Fibroblast of mammary gland (primary cell): ENCODE results near the gene PIGR.

Experiments
- DNase-seq: peaks from one replicate; pipeline ENCODE4 v3.0.0-alpha.2; 2010; ENCODE audit warnings: low read depth
- H3K4me3 ChIP-seq: 2 replicates; pipeline ENCODE4 v1.5.1; 2011; ENCODE audit warnings: low read depth, mild to moderate bottlenecking, low read length, moderate library complexity; ENCODE audit not compliant: control insufficient read depth
- TF ChIP-seq, protein P1 (sequence below): conservative IDR thresholded peaks from 2 replicates; pipeline ENCODE4 v1.5.1; 2011; ENCODE audit warnings: low read depth, low read length, inconsistent platforms; ENCODE audit not compliant: control insufficient read depth, insufficient read depth

The PIGR gene

GRCh38 chr1:206949641-206950040 lies 3.4 kb upstream of the PIGR start:
- no peak overlapping the region for H3K4me3 ChIP-seq
- TF ChIP-seq, protein P1, sequence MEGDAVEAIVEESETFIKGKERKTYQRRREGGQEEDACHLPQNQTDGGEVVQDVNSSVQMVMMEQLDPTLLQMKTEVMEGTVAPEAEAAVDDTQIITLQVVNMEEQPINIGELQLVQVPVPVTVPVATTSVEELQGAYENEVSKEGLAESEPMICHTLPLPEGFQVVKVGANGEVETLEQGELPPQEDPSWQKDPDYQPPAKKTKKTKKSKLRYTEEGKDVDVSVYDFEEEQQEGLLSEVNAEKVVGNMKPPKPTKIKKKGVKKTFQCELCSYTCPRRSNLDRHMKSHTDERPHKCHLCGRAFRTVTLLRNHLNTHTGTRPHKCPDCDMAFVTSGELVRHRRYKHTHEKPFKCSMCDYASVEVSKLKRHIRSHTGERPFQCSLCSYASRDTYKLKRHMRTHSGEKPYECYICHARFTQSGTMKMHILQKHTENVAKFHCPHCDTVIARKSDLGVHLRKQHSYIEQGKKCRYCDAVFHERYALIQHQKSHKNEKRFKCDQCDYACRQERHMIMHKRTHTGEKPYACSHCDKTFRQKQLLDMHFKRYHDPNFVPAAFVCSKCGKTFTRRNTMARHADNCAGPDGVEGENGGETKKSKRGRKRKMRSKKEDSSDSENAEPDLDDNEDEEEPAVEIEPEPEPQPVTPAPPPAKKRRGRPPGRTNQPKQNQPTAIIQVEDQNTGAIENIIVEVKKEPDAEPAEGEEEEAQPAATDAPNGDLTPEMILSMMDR, result no peak
- DNase-seq, result no peak

DNA sequence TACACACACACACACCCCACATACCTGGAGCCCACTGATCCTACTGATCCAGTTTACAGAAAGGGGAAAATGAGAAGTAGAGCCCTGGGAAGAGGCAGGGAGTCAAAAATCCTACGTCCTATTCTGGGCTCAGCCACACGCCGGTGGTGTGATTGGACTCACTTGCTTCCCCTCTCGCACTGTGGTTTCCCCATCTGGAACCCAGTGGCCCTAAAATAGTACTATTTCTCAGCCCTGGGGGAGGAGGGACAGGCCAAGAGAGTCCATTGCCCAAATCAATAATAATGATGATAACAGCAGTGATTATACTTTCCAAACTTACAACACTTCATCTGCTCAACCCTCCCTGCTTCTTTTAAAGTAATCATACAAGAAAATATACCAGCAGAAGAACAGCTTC lies 2.9 kb upstream of the PIGR start:
- DNase-seq, result no peak
- H3K4me3 ChIP-seq, result no peak overlapping the region
- TF ChIP-seq, protein P1, result no peak

GRCh38 chr1:206947255-206947654 lies 989 bp upstream of the PIGR start:
- no peak for DNase-seq
- H3K4me3 ChIP-seq, result no peak overlapping the region
- TF ChIP-seq, protein P1, result no peak

DNA sequence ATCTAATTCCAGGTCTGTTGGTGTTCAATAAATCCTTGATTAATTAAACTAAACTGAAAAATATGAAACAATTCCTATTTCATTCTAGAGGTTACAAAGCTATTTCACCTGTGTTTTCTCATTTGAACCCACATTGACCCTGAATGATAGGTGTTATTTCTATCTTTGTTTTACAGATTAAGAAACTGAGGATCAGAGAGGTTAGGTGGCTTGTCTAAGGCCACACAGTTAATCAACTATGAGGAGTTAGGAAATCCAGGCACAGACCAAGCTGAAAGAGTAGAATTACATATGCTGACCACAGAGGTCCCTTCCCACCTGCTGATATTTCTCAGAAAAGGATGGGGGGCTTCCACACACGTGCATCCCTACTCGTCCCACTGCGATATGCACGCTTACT lies 487 bp downstream of the PIGR start:
- TF ChIP-seq, protein P1, result no peak
- H3K4me3 ChIP-seq, result no peak overlapping the region

GRCh38 chr1:206944703-206945102 lies 1.6 kb downstream of the PIGR start:
- TF ChIP-seq, protein P1, result no peak
- no peak overlapping the region for H3K4me3 ChIP-seq
- DNase-seq, result no peak

More for the DNA sequence above, 487 bp downstream of the PIGR start:
- no peak for DNase-seq

DNA sequence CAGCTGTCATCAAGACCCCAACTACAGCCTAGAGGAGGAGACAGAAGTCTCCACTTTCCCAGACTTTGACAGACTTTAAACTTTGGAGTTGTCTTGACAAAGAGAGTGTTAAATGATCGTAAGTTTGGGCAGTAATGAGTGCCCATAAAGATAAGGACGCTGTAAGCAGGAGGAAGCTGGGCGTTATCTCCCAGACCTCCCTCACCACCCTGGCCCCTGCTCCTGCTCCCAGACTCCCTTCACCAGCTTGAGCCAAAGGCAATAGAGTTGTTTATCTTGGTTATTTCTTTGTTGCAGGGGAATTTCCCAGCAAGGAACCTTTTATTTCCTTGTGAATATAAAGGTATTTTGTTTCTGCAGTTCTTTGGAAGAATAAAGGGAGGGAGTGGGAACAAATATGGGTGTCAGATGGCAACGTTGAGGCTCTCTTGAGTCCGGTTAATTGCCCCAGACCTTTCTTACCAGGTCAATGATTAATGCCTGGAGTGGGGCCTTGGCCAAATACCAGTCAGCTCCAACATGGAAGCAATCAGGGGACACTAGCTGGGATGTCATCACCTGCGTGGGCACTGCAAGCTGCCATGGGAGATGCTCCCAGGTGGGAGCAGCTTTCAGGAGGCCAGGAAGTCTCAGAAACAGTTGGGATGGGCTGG lies 4.4 kb downstream of the PIGR start:
- no peak for DNase-seq
- H3K4me3 ChIP-seq, result no peak overlapping the region
- TF ChIP-seq, protein P1, result no peak

DNA sequence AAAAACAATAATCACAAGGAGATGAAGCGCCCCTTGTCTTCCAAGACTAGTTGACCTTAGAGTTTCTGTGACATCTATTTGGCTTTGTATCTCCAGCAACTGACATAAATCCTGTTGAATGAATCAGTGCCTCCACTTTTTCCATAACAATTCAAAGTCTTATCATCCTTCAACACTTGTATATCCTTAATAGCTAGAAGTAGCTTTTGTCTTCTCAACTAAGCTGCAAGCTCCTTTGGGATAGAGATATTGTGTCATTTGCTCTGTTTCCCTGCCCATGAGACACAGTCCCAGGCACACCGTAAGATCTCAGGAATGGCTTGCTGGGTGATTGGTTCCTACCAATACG lies 5.7 kb downstream of the PIGR start:
- no peak overlapping the region for H3K4me3 ChIP-seq
- TF ChIP-seq, protein P1, result no peak
- no peak for DNase-seq
